Hematopoietic multipotent progenitor cell treated with erythropoietin and hydrocortisone succinate and interleukin-3 and kit ligand, for 6 days (in vitro differentiated cells): ENCODE measurements around the gene CDC42BPA.

ENCODE experiments used
- DNase-seq: peaks from one replicate; pipeline ENCODE4 v3.0.0-alpha.2; 2015

Gene CDC42BPA

DNA sequence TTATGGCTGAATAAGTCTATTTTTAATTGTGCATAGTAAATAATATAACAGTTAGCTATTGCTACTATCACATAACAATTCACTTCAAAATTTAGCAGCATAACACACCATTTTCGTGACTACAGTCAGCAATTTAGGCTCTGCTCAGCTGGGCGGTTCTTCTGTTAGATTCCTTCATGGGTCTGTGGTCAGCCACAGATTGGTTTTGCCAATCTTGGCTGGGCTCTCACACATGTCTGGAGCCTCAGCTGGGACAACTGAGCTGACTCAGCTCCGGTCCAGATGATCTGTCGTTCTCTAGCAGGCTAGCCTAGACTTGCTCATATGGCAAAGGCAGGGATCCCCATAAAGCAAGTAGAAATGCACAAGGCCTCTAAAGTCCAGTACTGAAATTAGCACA is 15.1 kb upstream of the CDC42BPA start:
- no peak for DNase-seq

DNA sequence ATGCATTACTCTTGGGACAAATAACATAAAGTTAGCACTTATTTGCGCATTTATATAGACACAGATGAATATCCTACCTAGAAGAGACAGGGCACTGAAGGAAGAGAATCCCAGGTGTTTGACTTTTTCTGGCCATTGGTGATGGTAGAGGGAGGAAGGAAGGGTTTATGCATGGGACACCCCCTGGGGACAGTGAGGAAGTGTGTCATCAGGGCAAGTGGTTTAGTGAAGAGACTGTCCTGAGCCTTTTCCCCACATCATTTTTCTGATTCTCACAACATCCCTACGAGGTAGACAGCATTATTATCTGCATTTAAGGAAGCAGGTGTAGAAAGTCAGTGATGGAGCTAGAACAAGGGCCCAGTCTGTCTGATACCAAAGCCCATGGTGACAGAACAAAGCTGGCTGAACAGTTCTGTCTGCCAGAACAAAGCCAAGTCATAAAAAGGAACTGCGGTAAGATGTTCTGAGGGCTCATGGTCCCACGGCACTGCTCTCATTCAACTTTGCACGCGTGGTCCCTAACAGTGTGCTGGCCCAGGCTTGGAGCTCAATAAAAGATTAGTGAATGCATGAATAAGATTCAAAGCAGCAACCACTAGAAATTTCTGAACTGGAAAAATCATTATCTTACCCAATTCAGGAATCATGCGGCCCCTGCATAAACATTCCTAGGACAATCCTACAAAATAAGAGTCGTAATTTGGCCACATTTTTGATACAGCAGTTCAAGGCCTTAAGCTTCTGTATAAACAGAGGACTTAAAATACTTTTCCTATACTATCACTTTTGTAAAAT is 12.2 kb upstream of the CDC42BPA start:
- DNase-seq, result no peak

DNA sequence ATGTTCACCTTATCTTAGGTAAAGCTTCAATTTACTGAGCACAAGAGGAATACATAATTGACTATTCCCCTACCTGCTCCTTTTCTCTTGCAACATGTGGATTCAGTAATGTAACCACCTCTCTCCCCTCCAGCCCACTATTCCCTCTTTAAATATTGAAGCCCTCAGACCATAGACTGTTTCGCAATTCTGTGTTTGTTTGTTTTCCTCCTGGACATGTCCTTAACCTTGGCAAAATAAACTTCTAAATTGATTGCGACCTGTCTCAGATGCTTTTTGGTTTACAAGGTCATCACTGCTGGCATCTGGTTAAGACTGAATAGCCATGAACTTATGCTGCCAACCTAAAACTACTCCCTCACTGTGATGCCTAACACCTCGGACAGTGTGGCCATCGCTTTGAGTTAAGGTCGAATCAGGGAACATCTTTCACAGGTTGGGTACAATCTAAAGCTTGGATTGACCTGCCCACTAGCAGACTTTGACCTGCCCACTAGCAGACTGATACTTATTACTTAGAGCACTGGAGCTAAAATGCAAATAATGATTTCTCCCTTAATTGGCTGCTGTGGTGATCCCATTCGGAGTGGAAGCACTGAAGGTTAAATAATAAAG is 10.2 kb upstream of the CDC42BPA start:
- no peak for DNase-seq

- no peak for DNase-seq
Measured at GRCh38 chr1:227325156-227325555, 6.9 kb upstream of the CDC42BPA start.

GRCh38 chr1:227323967-227324268 is 5.6 kb upstream of the CDC42BPA start:
- no peak for DNase-seq

DNA sequence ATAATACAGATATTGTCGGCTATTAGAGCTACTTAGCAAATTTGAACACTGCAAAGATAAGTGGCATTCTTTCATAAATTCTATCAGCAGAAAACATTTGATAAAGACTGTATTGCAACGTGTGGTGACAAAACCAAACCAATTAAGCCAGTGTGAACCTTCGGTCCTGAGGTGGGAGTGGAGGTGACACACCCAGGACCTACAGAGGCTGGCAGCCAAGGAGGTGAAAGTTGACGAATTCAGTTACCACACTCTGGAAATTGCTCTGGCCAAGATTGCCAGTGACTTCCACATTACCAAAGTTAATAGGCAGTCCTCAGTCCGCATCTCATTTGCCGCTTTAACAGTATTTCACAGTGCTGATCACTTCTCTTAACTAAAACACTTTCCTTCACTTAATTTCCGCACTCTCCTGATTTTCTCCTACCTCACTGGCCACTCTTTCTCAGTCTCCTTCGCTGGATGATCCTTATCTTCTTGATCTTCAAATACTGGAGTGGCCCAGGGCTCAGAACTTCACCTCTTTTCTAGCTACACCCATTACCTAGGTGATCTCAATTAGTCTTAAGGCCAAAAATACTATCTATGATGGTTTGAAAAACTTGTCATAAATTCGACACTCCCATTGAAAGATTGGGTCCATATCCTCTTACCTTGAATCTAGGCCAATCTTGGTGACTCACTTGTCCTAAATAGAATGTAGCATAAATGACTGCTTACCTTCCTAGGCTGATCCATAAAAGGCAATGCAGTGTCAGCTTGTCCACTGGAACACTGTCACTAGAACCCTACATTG is 5.1 kb upstream of the CDC42BPA start:
- DNase-seq, result peak; percentile 49

DNA sequence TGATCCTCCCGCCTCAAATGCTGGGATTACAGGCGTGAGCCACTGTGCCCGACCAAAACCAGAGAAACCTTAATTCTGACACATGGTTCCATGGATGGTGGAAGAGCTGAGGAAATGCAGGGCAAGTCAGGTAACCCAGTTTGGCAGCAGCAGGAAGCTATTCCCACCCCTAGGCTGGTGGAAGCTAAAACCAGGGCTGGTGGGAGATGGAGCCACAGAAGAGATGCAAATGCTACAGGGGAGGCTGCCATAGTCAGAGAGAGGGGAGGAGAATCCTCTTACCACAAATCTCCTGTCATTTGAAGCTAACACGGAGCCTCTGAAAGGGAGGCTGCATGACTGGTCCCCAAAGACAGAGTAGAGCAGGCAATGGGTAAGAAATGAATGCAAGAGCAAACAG is 4.1 kb upstream of the CDC42BPA start:
- no peak for DNase-seq

GRCh38 chr1:227321035-227321434 is 2.7 kb upstream of the CDC42BPA start:
- DNase-seq, result no peak

- no peak for DNase-seq
Measured at GRCh38 chr1:227320476-227320875, 2.2 kb upstream of the CDC42BPA start.

DNA sequence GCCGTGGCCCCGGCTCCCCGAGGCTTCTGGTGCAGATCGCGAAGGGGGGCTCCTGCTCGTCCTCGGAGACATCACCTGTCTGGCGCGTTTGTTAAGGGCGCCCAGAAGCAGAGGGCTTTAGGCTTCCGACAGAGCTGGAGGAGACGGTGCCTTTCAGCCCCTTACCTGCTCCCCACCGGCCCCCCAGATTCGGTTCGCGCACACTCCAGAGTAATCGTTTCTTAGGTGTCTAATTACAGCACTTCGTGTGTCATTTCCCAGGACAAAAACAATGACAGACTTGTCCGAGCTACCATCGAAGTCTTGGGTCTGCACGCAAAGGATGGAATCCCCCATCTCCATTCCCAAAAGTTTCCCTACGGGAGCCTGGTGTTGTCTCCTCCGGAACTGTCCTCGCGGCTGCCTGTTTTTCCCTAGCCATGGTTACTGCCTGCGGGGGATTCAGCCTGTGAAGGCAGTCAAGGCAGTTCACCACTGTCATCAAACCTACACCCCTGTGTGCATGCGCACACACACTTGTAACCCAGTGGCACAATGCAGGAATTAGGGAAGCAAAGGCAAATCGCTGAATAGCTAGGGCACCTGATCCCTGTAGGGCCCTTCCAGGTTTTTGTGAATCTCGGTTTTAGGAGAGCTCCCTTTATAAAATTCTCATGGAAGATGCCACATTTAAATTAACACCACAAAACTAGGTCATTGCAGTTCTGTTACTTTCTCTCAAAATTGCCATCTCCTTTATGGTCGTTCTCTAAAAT is 738 bp upstream of the CDC42BPA start:
- DNase-seq, result peak; percentile 36

- peak; percentile 71 for DNase-seq
Measured at GRCh38 chr1:227317523-227318015, 723 bp downstream of the CDC42BPA start.

DNA sequence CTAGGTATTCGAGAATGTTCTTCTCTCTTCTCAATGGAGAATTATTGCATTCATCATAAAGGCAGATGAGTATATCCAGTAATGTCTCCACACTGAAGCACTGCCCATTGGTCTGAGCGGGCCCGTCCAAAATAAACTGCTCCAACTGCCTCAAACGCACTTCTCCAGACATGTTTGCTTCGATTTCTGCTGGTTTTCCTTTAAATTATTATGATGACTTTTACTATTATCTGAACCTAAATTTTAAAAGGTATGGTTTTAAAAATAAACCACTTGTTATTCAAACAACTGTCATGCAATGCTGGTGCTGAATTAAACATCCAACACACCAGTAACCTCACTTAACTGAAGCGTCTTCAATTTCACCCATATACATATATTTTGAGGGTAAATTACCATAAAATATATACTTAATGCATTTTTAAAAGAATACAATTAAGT is 1.3 kb downstream of the CDC42BPA start:
- DNase-seq, result peak; percentile 58

GRCh38 chr1:227316456-227316855 is 1.8 kb downstream of the CDC42BPA start:
- no peak for DNase-seq

DNA sequence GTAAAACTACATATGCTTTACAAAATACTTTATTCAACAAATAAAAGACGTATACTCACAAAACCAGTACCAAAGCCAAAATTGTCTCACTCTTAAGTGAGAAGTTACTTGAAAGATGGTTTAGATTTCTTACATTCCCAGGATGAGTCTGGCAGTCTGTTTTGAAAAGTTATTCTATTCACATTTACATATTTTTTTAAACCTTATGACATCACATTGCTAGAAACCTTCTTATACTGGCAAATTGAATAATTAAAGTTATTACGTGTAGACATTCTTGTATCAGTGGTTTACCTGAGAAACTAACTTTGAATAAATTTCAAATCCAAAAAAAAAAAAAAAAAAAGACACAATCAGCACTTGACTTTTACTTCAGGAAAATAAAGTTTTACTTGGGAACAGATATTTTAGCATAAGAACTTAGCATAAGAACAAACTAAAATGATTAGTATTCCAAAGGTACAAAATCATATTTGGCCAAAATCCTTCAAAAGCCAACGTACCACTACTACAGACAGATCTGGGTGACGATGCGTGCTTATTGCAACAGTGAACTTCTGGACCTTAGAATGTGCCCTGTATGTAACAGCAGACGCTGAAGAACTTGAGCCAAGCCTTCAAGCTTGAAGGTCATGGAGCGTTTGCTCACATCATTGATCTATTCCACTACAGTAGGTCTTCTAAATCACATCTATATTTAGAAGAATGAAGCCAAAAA is 2.5 kb downstream of the CDC42BPA start:
- peak; percentile 72 for DNase-seq

DNA sequence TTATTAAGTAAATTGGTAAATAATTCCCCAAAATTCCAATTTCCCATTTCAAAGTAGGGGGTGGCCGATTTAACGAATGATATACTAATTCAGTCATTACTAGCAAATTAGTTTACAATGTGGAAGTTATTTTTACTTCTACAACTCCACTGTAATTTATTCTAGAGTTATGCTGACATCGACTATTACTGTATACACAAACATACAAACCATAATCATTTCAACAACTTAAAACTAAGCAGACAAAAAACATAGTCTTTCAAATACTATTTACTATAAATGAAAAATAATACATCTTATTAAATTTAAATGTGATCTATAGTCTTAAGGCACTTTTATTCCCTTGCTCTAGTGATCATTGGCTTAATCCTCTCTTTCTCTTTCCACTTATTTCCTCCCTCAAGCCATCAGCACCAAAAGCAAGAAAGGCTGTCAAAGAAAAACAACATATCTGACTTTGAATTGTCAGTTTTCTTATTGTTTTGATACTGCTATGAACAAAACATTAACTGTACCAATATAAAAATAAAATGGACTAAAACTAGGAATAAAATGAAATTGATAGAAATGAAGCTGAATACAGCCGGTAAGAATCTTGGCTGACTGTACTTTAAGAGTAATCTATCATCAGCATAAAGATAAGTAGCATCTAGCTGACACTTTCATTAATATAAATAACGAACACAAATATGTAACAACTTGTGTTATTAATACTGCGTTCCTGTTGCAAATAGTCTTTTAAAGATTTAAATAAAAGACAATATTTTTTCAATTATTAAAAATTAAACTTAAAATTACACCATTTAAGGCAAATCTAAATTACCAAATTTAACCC is 4.1 kb downstream of the CDC42BPA start:
- DNase-seq, result no peak

- no peak for DNase-seq
Measured at GRCh38 chr1:227312361-227313025, 5.8 kb downstream of the CDC42BPA start.

DNA sequence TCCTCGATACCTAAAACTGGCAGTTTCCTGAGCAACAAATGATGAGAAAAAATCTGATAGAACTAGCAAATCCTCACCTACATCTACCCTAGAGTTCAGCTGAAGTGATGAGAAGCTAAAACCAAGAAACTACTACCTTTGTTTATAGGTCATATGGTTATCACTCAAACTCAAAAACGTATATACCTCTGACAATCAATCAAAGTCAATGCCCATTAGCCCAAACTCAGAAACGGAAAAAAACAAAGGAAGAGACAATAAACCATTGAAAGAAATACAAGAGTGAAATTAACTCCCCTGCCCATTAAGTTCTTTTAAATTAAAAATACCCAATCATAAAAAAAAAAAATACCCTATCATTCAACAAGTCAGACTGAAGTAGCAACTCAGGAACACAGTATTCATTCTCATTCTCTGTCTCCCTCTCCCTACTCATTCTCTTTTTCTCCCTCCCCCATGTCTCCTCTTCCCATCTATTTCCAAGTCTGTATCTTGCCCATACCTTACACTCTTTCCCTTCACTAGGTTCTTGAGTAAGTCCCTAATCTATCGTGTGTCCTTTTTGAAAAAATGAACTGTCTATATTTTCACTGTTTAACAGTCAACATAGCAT is 6.8 kb downstream of the CDC42BPA start:
- DNase-seq, result no peak

DNA sequence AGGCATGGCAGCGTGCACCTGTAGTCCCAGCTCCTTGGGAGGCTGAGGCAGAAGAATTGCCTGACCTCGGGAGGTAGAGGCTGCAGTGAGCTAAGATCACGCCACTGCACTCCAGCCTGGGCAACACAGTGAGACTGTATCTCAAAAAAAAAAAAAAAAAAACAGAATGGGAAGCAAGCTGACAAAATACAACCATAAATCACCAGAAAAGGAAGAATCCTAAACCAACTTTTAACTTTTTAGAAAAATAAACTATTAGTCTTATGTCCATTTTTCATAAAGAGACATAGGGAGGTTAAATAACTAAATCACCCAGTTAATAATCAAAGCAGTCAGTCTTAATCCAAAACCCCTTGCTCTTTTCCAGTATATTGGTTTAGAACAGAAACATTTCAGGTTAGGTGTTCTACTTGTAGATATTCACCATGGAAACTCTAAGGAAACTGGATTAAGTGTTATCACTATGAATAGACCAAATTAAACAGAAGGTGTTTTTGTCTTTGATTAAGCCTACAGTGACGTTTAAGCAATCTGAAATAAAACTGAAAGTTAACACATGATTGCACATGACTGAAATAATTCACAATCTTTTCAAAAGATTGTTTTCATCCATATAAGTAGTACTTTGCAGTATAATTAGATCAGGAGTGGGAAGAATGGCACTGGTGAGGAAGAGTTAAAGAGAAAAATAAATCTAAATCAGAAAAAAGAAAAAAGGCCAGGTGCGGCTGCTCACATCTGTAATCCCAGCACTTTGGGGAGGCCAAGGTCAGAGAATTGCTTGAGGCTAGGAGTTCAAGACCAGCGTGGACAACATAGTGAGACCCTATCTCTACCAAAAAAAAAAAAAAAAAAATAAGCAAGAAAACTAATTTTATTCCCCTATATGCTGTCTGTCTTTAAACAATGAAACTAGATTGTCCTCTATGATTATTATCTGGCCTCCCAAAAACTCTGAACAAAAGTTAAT is 9.6 kb downstream of the CDC42BPA start:
- DNase-seq, result no peak

DNA sequence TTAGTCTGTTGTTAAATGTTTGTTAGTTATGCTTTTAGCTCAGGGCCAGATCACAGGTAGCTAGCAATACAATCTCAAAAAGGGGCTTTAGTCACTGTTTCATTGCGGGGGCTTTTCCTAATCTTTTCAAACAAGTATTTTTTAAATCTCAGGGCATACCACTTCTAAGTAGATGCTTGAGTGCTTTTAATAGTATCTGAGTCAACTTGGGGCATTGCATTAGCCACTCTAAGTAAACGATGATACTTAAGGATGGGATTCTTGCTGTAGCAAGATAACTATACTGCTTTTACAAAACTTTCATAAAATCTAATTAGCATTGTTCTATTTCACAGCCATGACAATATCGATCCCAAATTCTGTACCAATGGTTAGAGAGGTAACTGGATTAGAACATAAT is 11.6 kb downstream of the CDC42BPA start:
- DNase-seq, result no peak
